ENCODE results near the gene A4GALT. TPM values are rescaled to one million over a fixed set of nuclear protein-coding genes. Genes with fewer than 3 reads are reported as not detected.

Gene A4GALT
- total and polyA plus RNA-seq, 2 donors: 10.7 to 71.2 TPM

GRCh38 chr22:42704896-42705295 is 15.8 kb downstream of the A4GALT start:
- 82% methylated on average over 4 of the region's 4 CpGs for WGBS
- Histone ChIP-seq H3K4me3 (ENCODE audit: low read depth, low read length) (no peak overlapping the region), H3K4me1 (ENCODE audit: insufficient read depth) (no peaks in the 10 kb centered on the region), H3K36me3 (ENCODE audit: insufficient read depth) (no peaks in the 10 kb centered on the region), H3K27ac (ENCODE audit: low read depth) (no peak overlapping the region)
- no peak for DNase-seq (ENCODE audit: extremely low spot score)

- 92% methylated on average over 13 of the region's 13 CpGs for WGBS
Observed at GRCh38 chr22:42702675-42703074, 18.0 kb downstream of the A4GALT start.

GRCh38 chr22:42701694-42702093 is 19.0 kb downstream of the A4GALT start:
- no peak overlapping the region for H3K4me3 ChIP-seq (ENCODE audit: low read depth, low read length)
- H3K4me1 ChIP-seq (ENCODE audit: insufficient read depth): peaks cover 2% of the 10 kb centered on the region
- no peak overlapping the region for H3K27ac ChIP-seq (ENCODE audit: low read depth)
- no peak for DNase-seq (ENCODE audit: extremely low spot score)
- H3K36me3 ChIP-seq (ENCODE audit: insufficient read depth): no peaks in the 10 kb centered on the region
- 90% methylated on average over 8 of the region's 8 CpGs for WGBS

More at GRCh38 chr22:42702675-42703074, 18.0 kb downstream of the A4GALT start:
- Histone ChIP-seq H3K27ac (ENCODE audit: low read depth) (no peak overlapping the region), H3K36me3 (ENCODE audit: insufficient read depth) (no peaks in the 10 kb centered on the region), H3K4me3 (ENCODE audit: low read depth, low read length) (no peak overlapping the region), H3K4me1 (ENCODE audit: insufficient read depth) (peaks cover 2% of the 10 kb centered on the region)
- no peak for DNase-seq (ENCODE audit: extremely low spot score)

GRCh38 chr22:42700901-42701300 is 19.8 kb downstream of the A4GALT start:
- Histone ChIP-seq H3K36me3 (ENCODE audit: insufficient read depth) (no peaks in the 10 kb centered on the region), H3K4me1 (ENCODE audit: insufficient read depth) (peaks cover 2% of the 10 kb centered on the region), H3K27ac (ENCODE audit: low read depth) (no peak overlapping the region), H3K4me3 (ENCODE audit: low read depth, low read length) (no peak overlapping the region)
- 81% methylated on average over 6 of the region's 6 CpGs for whole genome bisulfite sequencing
- DNase-seq (ENCODE audit: extremely low spot score): no peak

GRCh38 chr22:42700355-42700754 is 20.3 kb downstream of the A4GALT start:
- H3K27ac ChIP-seq (ENCODE audit: low read depth): no peak overlapping the region
- 83% methylated on average over 8 of the region's 8 CpGs for WGBS
- no peaks in the 10 kb centered on the region for H3K36me3 ChIP-seq (ENCODE audit: insufficient read depth)
- peaks cover 2% of the 10 kb centered on the region for H3K4me1 ChIP-seq (ENCODE audit: insufficient read depth)
- H3K4me3 ChIP-seq (ENCODE audit: low read depth, low read length): no peak overlapping the region
- no peak for DNase-seq (ENCODE audit: extremely low spot score)

GRCh38 chr22:42699976-42700352 is 20.7 kb downstream of the A4GALT start:
- DNase-seq (ENCODE audit: extremely low spot score): no peak
- H3K36me3 ChIP-seq (ENCODE audit: insufficient read depth): no peaks in the 10 kb centered on the region
- no peak overlapping the region for H3K4me3 ChIP-seq (ENCODE audit: low read depth, low read length)
- peaks cover 2% of the 10 kb centered on the region for H3K4me1 ChIP-seq (ENCODE audit: insufficient read depth)
- no peak overlapping the region for H3K27ac ChIP-seq (ENCODE audit: low read depth)
- 81% methylated on average over 12 of the region's 12 CpGs for WGBS

- Histone ChIP-seq H3K27ac (ENCODE audit: low read depth) (peak overlapping the region; percentile 62), H3K36me3 (ENCODE audit: insufficient read depth) (no peaks in the 10 kb centered on the region), H3K4me1 (ENCODE audit: insufficient read depth) (peaks cover 2% of the 10 kb centered on the region), H3K4me3 (ENCODE audit: low read depth, low read length) (no peak overlapping the region)
- WGBS: 42% methylated on average over 17 of the region's 17 CpGs
- no peak for DNase-seq (ENCODE audit: extremely low spot score)
Observed at GRCh38 chr22:42699281-42699975, 21.2 kb downstream of the A4GALT start.

- 18% methylated on average over 16 of the region's 16 CpGs for WGBS
- no peak for DNase-seq (ENCODE audit: extremely low spot score)
Observed at GRCh38 chr22:42697542-42698013, 23.1 kb downstream of the A4GALT start.

GRCh38 chr22:42696331-42696967 is 24.2 kb downstream of the A4GALT start:
- 92% methylated on average over 10 of the region's 10 CpGs for WGBS
- Histone ChIP-seq H3K4me1 (ENCODE audit: insufficient read depth) (peaks cover 2% of the 10 kb centered on the region), H3K27ac (ENCODE audit: low read depth) (no peak overlapping the region), H3K36me3 (ENCODE audit: insufficient read depth) (no peaks in the 10 kb centered on the region), H3K4me3 (ENCODE audit: low read depth, low read length) (no peak overlapping the region)
- DNase-seq (ENCODE audit: extremely low spot score): no peak

More at GRCh38 chr22:42697542-42698013, 23.1 kb downstream of the A4GALT start:
- Histone ChIP-seq H3K4me1 (ENCODE audit: insufficient read depth) (peaks cover 2% of the 10 kb centered on the region), H3K27ac (ENCODE audit: low read depth) (peak overlapping the region; percentile 65), H3K4me3 (ENCODE audit: low read depth, low read length) (no peak overlapping the region), H3K36me3 (ENCODE audit: insufficient read depth) (no peaks in the 10 kb centered on the region)

GRCh38 chr22:42695294-42695693 is 25.4 kb downstream of the A4GALT start:
- no peaks in the 10 kb centered on the region for H3K36me3 ChIP-seq (ENCODE audit: insufficient read depth)
- no peak overlapping the region for H3K27ac ChIP-seq (ENCODE audit: low read depth)
- peaks cover 2% of the 10 kb centered on the region for H3K4me1 ChIP-seq (ENCODE audit: insufficient read depth)
- WGBS: 52% methylated on average over 10 of the region's 10 CpGs
- DNase-seq (ENCODE audit: extremely low spot score): no peak
- no peak overlapping the region for H3K4me3 ChIP-seq (ENCODE audit: low read depth, low read length)

GRCh38 chr22:42693763-42694683 is 26.6 kb downstream of the A4GALT start:
- Histone ChIP-seq H3K36me3 (ENCODE audit: insufficient read depth) (no peaks in the 10 kb centered on the region), H3K4me3 (ENCODE audit: low read depth, low read length) (no peak overlapping the region), H3K27ac (ENCODE audit: low read depth) (no peak overlapping the region), H3K4me1 (ENCODE audit: insufficient read depth) (peaks cover 2% of the 10 kb centered on the region)
- no peak for DNase-seq (ENCODE audit: extremely low spot score)
- 93% methylated on average over 25 of the region's 25 CpGs for WGBS

GRCh38 chr22:42693055-42693762 is 27.5 kb downstream of the A4GALT start:
- H3K4me1 ChIP-seq (ENCODE audit: insufficient read depth): peaks cover under 1% of the 10 kb centered on the region
- no peak overlapping the region for H3K27ac ChIP-seq (ENCODE audit: low read depth)
- DNase-seq (ENCODE audit: extremely low spot score): no peak
- no peaks in the 10 kb centered on the region for H3K36me3 ChIP-seq (ENCODE audit: insufficient read depth)
- H3K4me3 ChIP-seq (ENCODE audit: low read depth, low read length): no peak overlapping the region
- WGBS: 95% methylated on average over 51 of the region's 51 CpGs
